Measurements from ENCODE around the gene TMEM97. TPM values are rescaled to one million over a fixed set of nuclear protein-coding genes. Genes with fewer than 3 reads are reported as not detected.

TMEM97 gene
- total RNA-seq, 3 donors from 2014 or later = 41.3 to 55.1 (median 44.8) TPM

DNA sequence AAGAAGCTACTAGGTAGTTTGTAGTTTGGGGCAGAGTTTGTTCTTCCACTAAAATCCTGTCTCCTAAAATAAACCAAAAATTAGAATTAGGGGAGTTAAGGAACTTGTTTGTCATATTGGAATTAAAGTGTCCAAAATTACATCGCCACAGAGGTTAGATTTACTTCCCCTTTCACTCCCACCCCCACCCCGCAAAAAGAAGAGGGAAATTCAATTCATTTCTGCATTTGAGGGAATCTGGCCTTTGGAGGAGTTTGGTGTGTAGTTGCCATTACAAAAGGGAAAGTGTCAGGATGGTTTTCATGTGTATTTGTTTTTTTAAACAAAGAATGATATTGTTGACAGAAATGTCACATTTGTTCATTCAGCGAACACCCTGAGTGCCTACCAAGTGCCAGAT is 5.8 kb downstream of the TMEM97 start:
- H3K4me3 Mint-ChIP-seq = no peak overlapping the region
- DNase-seq = no peak
- no peaks in the 10 kb centered on the region for H3K9me3 Mint-ChIP-seq
- ATAC-seq = no peak
- H3K4me1 Mint-ChIP-seq (ENCODE audit: low read depth) = peaks cover 19% of the 10 kb centered on the region
- peaks cover 15% of the 10 kb centered on the region for H3K36me3 Mint-ChIP-seq (ENCODE audit: insufficient read depth)
- H3K27me3 Mint-ChIP-seq (ENCODE audit: low read depth) = no peaks in the 10 kb centered on the region

- Mint-ChIP-seq H3K36me3 (ENCODE audit: insufficient read depth) (peaks cover 15% of the 10 kb centered on the region), H3K4me1 (ENCODE audit: low read depth) (peaks cover 15% of the 10 kb centered on the region), H3K4me3 (no peak overlapping the region), H3K27me3 (ENCODE audit: low read depth) (no peaks in the 10 kb centered on the region), H3K9me3 (no peaks in the 10 kb centered on the region)
- no peak for ATAC-seq
- DNase-seq = no peak
Observed at GRCh38 chr17:28325211-28325610, 6.2 kb downstream of the TMEM97 start.

GRCh38 chr17:28326114-28326513 is 7.1 kb downstream of the TMEM97 start:
- Mint-ChIP-seq H3K4me3 (no peak overlapping the region), H3K4me1 (ENCODE audit: low read depth) (peaks cover 12% of the 10 kb centered on the region), H3K9me3 (no peaks in the 10 kb centered on the region), H3K36me3 (ENCODE audit: insufficient read depth) (peaks cover 16% of the 10 kb centered on the region), H3K27me3 (ENCODE audit: low read depth) (no peaks in the 10 kb centered on the region)
- ATAC-seq = no peak
- DNase-seq = no peak

GRCh38 chr17:28327031-28327607 is 8.1 kb downstream of the TMEM97 start:
- DNase-seq (no peak), ATAC-seq (peak; percentile 94 to 98)
- H3K9me3 Mint-ChIP-seq = no peaks in the 10 kb centered on the region
- H3K36me3 Mint-ChIP-seq (ENCODE audit: insufficient read depth) = peaks cover 22% of the 10 kb centered on the region
- peak overlapping the region; percentile 7 for H3K4me3 Mint-ChIP-seq
- H3K27me3 Mint-ChIP-seq (ENCODE audit: low read depth) = no peaks in the 10 kb centered on the region
- H3K4me1 Mint-ChIP-seq (ENCODE audit: low read depth) = peaks cover 14% of the 10 kb centered on the region

GRCh38 chr17:28327709-28328108 is 8.7 kb downstream of the TMEM97 start:
- no peak for ATAC-seq
- Mint-ChIP-seq H3K36me3 (ENCODE audit: insufficient read depth) (peaks cover 23% of the 10 kb centered on the region), H3K9me3 (no peaks in the 10 kb centered on the region), H3K4me3 (no peak overlapping the region), H3K27me3 (ENCODE audit: low read depth) (no peaks in the 10 kb centered on the region), H3K4me1 (ENCODE audit: low read depth) (peaks cover 18% of the 10 kb centered on the region)
- DNase-seq = no peak

GRCh38 chr17:28328325-28328724 is 9.3 kb downstream of the TMEM97 start:
- Mint-ChIP-seq H3K4me3 (no peak overlapping the region), H3K36me3 (ENCODE audit: insufficient read depth) (peaks cover 23% of the 10 kb centered on the region), H3K9me3 (no peaks in the 10 kb centered on the region), H3K4me1 (ENCODE audit: low read depth) (peaks cover 18% of the 10 kb centered on the region), H3K27me3 (ENCODE audit: low read depth) (no peaks in the 10 kb centered on the region)
- no peak for ATAC-seq
- DNase-seq = no peak

DNA sequence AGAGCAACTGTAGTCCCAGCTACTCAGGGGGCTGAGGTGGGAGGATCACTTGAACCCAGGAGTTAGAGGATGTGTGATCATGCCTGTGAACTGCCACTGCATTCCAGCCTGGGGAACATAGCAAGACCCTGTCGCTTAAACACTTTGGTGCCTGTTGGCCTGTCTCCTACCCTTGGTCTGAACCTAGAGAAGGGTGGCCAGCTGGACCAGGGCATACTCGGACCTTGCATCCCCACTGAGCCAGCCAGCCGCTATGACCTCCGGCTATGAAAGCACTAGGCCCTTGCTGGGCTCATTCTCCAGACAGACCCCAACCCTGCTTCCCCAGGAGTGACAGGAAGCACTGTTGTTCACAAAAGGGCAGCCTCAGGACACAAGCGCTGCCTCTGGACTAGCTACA is 11.7 kb downstream of the TMEM97 start:
- no peak overlapping the region for H3K4me3 Mint-ChIP-seq
- H3K27me3 Mint-ChIP-seq (ENCODE audit: low read depth) = no peaks in the 10 kb centered on the region
- peaks cover 31% of the 10 kb centered on the region for H3K4me1 Mint-ChIP-seq (ENCODE audit: low read depth)
- H3K9me3 Mint-ChIP-seq = no peaks in the 10 kb centered on the region
- H3K36me3 Mint-ChIP-seq (ENCODE audit: insufficient read depth) = peaks cover 23% of the 10 kb centered on the region
- DNase-seq (no peak), ATAC-seq (no peak)

- DNase-seq = no peak
- Mint-ChIP-seq H3K4me3 (no peak overlapping the region), H3K9me3 (no peaks in the 10 kb centered on the region), H3K4me1 (ENCODE audit: low read depth) (peaks cover 38% of the 10 kb centered on the region), H3K36me3 (ENCODE audit: insufficient read depth) (peaks cover 19% of the 10 kb centered on the region), H3K27me3 (ENCODE audit: low read depth) (no peaks in the 10 kb centered on the region)
- ATAC-seq = no peak
Observed at GRCh38 chr17:28331891-28332420, 13.0 kb downstream of the TMEM97 start.

DNA sequence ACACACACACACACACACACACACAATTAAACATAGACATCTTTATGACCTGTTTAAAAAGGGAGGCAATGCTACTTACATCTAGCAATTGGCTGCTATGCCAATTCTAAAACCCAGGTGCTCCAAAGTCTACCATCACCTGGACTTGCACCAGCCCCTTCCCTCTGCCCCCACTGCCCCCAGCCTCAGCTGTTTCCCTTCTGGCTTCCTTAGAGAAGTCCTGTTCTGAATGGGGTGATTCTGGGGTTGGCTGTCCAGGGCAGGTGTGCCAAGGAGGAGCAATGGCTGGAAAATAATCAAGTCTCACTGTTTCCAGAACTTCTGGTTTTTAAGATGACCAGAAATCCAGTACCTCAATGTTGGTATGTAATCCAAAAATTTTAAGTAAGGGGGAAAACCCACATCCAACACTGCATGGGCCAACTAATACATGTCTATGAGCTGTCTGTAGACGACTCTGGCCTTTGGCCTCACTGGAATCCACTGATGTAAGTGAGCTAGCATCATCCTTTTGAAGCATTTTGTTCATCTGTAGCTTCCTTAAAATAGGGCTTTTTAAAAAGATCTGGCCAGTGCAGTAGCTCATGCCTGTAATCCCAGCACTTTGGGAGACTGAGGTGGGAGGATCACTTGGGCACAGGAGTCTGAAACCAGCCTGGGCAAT is 14.2 kb downstream of the TMEM97 start:
- Mint-ChIP-seq H3K27me3 (ENCODE audit: low read depth) (no peaks in the 10 kb centered on the region), H3K36me3 (ENCODE audit: insufficient read depth) (peaks cover 15% of the 10 kb centered on the region), H3K4me3 (peak overlapping the region; percentile 96), H3K4me1 (ENCODE audit: low read depth) (peaks cover 39% of the 10 kb centered on the region), H3K9me3 (no peaks in the 10 kb centered on the region)
- ATAC-seq (no peak), DNase-seq (no peak)

DNA sequence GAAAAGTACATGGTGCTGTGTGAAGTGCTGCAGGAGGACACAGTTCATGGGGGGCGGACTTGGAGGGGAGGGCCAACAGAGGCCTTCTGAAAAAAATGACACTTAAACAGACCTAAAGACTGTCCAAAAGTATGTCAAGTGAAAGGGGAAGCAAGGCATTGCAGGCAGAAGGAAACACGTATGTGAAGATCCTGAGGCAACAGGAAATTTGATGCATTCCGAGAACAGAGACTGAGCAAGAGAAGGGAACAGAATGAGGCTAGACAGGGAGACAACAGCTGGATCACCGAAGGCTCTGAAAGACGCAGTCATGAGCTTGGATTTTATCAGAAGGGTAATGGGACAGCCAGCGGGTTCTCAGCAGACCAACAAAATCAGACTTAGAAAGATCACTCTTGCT is 15.2 kb downstream of the TMEM97 start:
- peaks cover 42% of the 10 kb centered on the region for H3K4me1 Mint-ChIP-seq (ENCODE audit: low read depth)
- H3K4me3 Mint-ChIP-seq = peak overlapping the region; percentile 96
- H3K9me3 Mint-ChIP-seq = no peaks in the 10 kb centered on the region
- H3K36me3 Mint-ChIP-seq (ENCODE audit: insufficient read depth) = peaks cover 9% of the 10 kb centered on the region
- ATAC-seq (no peak), DNase-seq (no peak)
- H3K27me3 Mint-ChIP-seq (ENCODE audit: low read depth) = no peaks in the 10 kb centered on the region

GRCh38 chr17:28334666-28335200 is 15.7 kb downstream of the TMEM97 start:
- no peak for DNase-seq
- peaks cover 12% of the 10 kb centered on the region for H3K36me3 Mint-ChIP-seq (ENCODE audit: insufficient read depth)
- peaks cover 44% of the 10 kb centered on the region for H3K4me1 Mint-ChIP-seq (ENCODE audit: low read depth)
- H3K27me3 Mint-ChIP-seq (ENCODE audit: low read depth) = no peaks in the 10 kb centered on the region
- peak in 1 of 2 donors; percentile 0 for ATAC-seq
- peak overlapping the region; percentile 96 for H3K4me3 Mint-ChIP-seq
- H3K9me3 Mint-ChIP-seq = no peaks in the 10 kb centered on the region

- Mint-ChIP-seq H3K36me3 (ENCODE audit: insufficient read depth) (peaks cover 12% of the 10 kb centered on the region), H3K4me1 (ENCODE audit: low read depth) (peaks cover 44% of the 10 kb centered on the region), H3K27me3 (ENCODE audit: low read depth) (no peaks in the 10 kb centered on the region), H3K4me3 (peak within 1 kb of the TSS; percentile 96), H3K9me3 (no peaks in the 10 kb centered on the region)
- DNase-seq = peak; percentile 96
- ATAC-seq = peak; percentile 97 to 98
Observed at GRCh38 chr17:28335201-28335958, 16.4 kb downstream of the TMEM97 start, which contains the start of the genes IFT20 and TNFAIP1. Gene IFT20, minus strand, starts transcription at chr17:28335472. Its CDS starts 3,487 bp downstream, at chr17:28331985. Gene TNFAIP1, plus strand, starts transcription at chr17:28335761. Its CDS starts 3,761 bp downstream, at chr17:28339522.

- Mint-ChIP-seq H3K9me3 (no peaks in the 10 kb centered on the region), H3K27me3 (ENCODE audit: low read depth) (no peaks in the 10 kb centered on the region), H3K36me3 (ENCODE audit: insufficient read depth) (peaks cover 11% of the 10 kb centered on the region), H3K4me3 (peak overlapping the region; percentile 96), H3K4me1 (ENCODE audit: low read depth) (peaks cover 44% of the 10 kb centered on the region)
- peak; percentile 1 for ATAC-seq
- DNase-seq = peak; percentile 16
Observed at GRCh38 chr17:28335959-28336871, 17.2 kb downstream of the TMEM97 start.
